Hematopoietic multipotent progenitor cell (in vitro differentiated cells): ENCODE measurements around the gene H2BK1. TPM values are rescaled to one million over a fixed set of nuclear protein-coding genes. Genes with fewer than 3 reads are reported as not detected.

ENCODE experiments used
- DNase-seq, 3 donors: peaks; one replicate each; pipeline ENCODE4 v3.0.0-alpha.2; 2011 to 2015; ENCODE audit warnings: low read depth in 2 of 3, low spot score in 2 of 3
- total RNA-seq: library from RNA; depleted of rRNA; stranded (reverse); fragments of >200 nt; gene quantifications from one replicate; pipeline ENCODE4 v1.2.3, GENCODE V29; 2012

Gene H2BK1
- not detected for total RNA-seq

DNA sequence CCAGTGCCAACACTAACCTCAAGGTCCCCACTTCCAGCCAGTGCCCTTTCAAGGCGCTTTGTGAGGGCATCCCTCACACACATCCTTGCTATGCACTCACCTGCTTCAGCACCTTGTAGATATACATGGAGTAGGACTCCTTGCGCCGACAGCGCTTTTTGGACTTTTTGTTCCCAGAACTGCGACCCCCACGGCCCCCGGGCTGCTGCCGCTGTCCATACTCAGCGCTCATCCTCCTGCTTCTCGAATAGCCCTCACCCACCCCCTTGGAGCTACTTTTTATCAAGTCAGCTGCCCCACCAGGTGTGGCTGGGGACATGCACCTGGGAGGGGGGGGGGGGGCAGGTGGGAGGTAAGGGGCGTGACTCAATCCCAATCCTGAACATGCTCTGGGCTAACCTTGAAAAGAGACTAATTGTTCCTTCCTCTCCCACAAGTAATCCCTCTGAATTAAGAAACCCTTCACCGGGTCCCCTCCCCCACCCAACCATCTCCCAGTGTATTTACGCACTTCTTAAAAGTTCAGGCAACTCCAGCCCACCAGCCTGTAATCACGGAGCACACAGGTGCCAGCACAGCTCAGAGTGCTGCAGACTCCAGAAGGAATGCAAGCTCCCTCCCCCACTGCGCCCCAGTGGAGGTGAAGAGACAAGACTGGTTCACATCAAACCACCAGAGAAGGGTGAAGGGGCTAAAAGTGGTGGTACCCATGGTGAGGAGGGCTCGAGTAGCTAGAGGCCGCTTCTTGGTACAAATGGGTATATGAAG is at the start of gene H2BK1:
Gene H2BK1 (minus strand): TSS at position 402 of the 768 bp plus-strand sequence. CDS start 170 bp downstream, at position 232.
- DNase-seq, result no peak

GRCh38 chr7:151257990-151258389 is 47.7 kb upstream of the H2BK1 start:
- DNase-seq, result no peak

- DNase-seq, result no peak
These were observed 46.2 kb upstream of the H2BK1 start for GRCh38 chr7:151256410-151257045.

- DNase-seq, result no peak
These were observed 45.1 kb upstream of the H2BK1 start for GRCh38 chr7:151255390-151255789.

DNA sequence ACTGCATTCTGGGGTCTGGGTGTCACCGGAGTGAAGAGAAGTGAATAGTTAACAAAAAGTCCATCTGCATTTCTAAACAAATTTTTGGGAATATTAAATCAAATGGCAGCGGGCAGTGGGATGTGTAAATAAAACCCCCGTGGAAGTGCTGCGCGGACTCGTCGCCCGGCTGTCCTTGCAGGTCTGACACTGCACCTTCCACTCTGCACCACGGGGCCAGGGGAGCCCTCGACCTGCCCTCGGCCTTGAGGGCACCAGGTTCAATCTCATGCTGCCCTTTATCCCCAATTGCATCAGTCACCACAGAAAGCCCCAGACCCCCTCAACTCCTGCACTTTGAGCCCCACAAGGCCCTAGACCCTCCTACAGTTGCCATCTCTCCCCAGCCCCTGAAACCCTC is 44.6 kb upstream of the H2BK1 start:
- no peak for DNase-seq

DNA sequence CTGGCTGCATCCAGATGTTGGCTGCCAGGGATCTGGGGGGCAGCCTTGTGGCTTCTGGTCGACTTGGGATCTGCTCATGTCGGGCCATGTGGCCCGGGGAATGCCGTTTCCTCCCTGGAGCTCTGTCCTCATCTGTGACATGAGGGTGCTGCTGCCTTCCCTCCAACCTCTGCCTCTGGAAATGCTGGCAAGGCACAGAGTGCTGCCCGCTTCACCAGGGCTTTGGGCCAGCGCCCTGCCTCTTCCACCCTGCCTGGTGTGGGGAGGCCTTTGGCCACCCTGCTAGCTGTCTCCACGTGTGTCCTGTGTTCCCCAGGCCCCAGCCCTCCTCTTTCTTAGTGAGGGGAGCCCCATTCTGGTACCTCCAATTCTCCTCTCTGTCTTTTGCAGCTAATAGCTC is 44.0 kb upstream of the H2BK1 start:
- DNase-seq, result no peak

DNA sequence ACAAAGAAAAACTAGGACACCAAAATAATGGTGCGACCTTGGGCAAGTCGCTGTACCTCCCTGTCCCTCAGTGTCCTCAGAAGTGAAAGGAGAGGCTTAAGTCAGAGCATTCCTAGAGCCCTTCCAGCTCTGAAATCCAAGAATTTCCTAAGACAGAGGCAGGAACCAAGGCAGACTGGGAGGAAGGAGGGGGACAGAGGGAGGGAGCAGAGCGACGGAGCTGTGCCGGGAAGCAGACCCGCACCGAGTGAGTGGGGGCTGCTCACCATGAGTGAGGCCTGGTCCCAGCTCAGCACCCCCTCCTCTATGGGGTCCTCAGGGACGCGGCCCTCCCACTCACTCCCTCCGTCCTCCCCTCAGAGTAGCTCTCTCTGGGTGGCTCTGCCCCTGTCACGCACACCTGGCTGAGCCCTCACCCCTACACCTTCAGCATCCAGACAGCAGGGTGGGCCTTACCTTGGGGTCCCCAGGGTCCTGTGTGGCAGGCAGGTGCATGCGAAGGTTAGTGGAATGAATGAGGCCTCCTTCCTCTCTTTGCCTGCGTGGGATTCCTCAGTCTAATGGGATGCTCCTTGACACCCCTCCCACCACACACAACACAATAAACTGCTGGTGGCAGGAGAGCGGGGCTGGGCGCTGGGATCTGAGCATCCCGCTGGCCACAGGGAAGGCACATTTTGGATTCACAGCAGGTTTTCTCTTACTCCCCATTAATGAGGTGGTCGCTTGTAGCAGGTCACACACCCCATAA is 42.8 kb upstream of the H2BK1 start:
- no peak for DNase-seq

GRCh38 chr7:151252561-151252835 is 42.2 kb upstream of the H2BK1 start:
- DNase-seq, result no peak

DNA sequence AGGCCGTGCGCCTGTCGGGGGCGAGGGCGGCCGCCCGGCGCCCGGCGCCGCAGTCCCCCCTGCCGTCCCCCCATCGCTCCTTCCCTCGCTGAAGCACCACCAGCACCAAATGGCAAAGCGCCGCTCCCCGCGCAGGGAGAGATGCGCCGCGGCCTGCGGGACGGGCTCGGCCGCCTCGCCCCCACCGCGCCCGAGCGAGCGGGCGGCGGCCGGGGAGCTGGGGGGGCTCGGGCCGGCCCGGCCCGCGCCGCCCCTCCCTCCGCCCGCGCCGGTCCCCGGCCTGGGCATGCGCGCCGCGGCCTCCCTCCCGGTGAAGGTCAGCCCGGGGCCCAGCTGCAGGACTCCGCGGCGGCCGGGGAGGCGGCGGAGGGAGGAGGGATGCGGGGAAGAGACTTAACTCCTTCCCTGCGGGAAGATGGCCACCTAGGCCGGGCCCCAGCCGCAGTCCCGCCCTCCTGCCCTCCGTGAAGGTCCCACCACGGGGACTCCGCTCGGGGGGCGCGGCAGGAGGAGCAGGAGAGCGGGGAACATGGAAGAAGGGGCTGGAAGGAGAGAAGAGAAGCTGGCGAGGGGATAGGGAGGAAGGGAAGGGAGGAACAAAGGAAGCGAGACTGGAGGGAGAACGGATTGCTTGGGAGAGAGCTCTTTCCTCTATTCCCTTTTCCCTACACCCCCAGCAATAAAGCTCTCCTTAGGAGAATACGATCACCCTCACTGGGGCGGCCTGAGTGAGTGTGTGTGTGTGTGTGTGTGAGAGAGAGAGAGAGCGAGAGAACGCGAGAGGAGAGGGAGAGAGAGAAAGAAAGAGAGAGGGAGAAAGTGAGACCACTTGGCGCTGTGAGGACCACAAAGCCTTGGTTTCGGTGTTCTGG is 41.6 kb upstream of the H2BK1 start:
- DNase-seq, result no peak

GRCh38 chr7:151251328-151251688 is 41.0 kb upstream of the H2BK1 start:
- no peak for DNase-seq

- no peak for DNase-seq
These were observed 40.2 kb upstream of the H2BK1 start for GRCh38 chr7:151250181-151251132.

GRCh38 chr7:151249732-151250072 is 39.4 kb upstream of the H2BK1 start:
- DNase-seq, result no peak

DNA sequence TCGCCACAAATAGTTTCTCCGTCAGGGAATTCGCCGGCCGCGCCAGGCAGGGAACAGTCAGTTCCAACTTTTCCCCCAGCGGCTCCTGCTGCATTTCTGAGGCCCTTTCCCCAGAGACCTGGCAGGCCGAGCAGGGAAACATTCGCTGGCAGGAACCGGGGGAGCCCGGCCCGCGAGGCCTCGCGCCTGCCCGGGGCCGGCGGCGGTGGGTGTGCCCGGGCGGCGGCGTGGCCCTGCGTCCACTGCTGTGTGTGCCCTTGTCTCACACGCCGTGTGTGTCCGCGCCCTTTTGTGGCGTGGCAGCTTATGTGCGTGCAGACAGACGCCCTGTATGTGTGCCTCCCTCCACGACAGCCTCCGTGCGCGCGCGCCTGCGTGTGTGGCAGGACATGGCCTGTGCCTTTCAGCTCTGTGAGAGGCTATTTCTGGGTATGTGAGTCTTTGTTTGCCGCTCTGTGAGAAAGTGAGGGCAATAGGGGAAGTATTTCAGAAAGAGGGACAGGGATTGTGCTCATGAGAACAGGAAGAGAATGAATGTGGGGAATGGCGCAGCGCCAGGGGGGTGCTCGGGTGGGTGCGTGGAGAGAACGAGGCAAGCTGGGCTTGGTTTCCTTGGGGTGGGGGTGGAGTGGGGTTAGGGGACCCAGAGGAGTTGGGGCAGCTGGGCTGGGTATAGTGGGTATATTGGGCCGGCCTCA is 38.9 kb upstream of the H2BK1 start:
- peak in 2 of 3 donors; percentile 55 to 70 for DNase-seq

- DNase-seq, result peak in 2 of 3 donors; percentile 34 to 37
These were observed 38.2 kb upstream of the H2BK1 start, which contains the start of gene SMARCD3 for GRCh38 chr7:151248346-151249033. SMARCD3 (minus strand) TSS chr7:151248694; CDS start chr7:151248562, 132 bp downstream.

- no peak for DNase-seq
These were observed 37.5 kb upstream of the H2BK1 start for GRCh38 chr7:151247611-151248345.

GRCh38 chr7:151246851-151247580 is 36.7 kb upstream of the H2BK1 start:
- DNase-seq, result no peak
